ENCODE data around the gene TERT.

DNA sequence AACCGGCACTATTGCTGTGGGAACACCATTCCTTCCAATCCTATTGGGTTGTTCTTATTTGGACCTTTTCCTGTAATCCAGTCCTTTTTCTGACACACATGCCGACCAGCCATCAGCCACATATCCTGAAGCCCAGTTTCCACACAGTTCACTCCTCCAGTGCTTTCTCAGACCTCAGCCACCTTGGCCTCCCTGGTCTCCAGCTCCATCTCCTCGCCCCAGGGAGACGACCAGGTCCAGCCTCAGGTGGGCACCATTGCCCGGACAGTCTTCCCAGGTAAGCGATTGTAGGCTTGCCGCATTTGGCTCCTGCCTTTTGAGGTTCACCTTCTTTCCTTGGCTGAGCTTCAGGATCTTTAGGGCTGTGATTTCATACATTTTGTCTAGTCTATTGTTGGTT lies 15.2 kb upstream of the TERT start:
- TF ChIP-seq, protein P1, sequence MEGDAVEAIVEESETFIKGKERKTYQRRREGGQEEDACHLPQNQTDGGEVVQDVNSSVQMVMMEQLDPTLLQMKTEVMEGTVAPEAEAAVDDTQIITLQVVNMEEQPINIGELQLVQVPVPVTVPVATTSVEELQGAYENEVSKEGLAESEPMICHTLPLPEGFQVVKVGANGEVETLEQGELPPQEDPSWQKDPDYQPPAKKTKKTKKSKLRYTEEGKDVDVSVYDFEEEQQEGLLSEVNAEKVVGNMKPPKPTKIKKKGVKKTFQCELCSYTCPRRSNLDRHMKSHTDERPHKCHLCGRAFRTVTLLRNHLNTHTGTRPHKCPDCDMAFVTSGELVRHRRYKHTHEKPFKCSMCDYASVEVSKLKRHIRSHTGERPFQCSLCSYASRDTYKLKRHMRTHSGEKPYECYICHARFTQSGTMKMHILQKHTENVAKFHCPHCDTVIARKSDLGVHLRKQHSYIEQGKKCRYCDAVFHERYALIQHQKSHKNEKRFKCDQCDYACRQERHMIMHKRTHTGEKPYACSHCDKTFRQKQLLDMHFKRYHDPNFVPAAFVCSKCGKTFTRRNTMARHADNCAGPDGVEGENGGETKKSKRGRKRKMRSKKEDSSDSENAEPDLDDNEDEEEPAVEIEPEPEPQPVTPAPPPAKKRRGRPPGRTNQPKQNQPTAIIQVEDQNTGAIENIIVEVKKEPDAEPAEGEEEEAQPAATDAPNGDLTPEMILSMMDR (IDR thresholded peaks at IDR 0.05) = no peak
- TF ChIP-seq EZH2 (IDR thresholded peaks at IDR 0.05; ENCODE audit: borderline replicate concordance, insufficient read depth, low read depth, low read length, poor library complexity, severe bottlenecking) = no peak
